Right cardiac atrium (tissue), 5 donors: ENCODE data around the gene PCP2. TPM values are rescaled to one million over a fixed set of nuclear protein-coding genes. Genes with fewer than 3 reads are reported as not detected.

Source experiments
- ATAC-seq, 2 donors: fragments of 200-7000 bp; cut with Tn5 transposase; one replicate each; pipeline versions ENCODE4 v1.8.0 to v1.9.1; 2020; ENCODE audit warnings: moderate library complexity in 2 of 2, mild to moderate bottlenecking in 1 of 2
- DNase-seq, 3 donors: peaks; one replicate each; pipeline ENCODE4 v3.0.0-alpha.2; 2020
- H3K27ac ChIP-seq: one replicate; pipeline ENCODE4 v1.5.1; 2013; ENCODE audit warnings: mild to moderate bottlenecking, low read length, control low read depth, moderate library complexity
- H3K27me3 ChIP-seq: one replicate; pipeline ENCODE4 v1.6.1; 2013; ENCODE audit not compliant: control insufficient read depth, insufficient read depth
- H3K4me1 ChIP-seq: one replicate; pipeline ENCODE4 v1.6.1; 2013; ENCODE audit warnings: low read length; ENCODE audit not compliant: control insufficient read depth, insufficient read depth
- H3K4me3 ChIP-seq: one replicate; pipeline ENCODE4 v1.5.1; 2013; ENCODE audit warnings: low read length, control low read depth
- H3K9me3 ChIP-seq: one replicate; pipeline ENCODE4 v1.6.1; 2013; ENCODE audit warnings: low read length; ENCODE audit not compliant: control insufficient read depth
- WGBS: extraction: QIAGEN DNeasy Blood & Tissue Kit; methylation state at CpG from one replicate; pipeline ENCODE4 v1.1.7; 2013; 5-methylcytosine and 5-hydroxymethylcytosine counted together
- intact Hi-C, 4 donors: fragments of 100-400 bp; cut with DNase I; formaldehyde crosslinking; loops; one replicate each; pipeline versions ENCODE4 v1.11.0 to v1.14.0; 2022 to 2023
- polyA plus RNA-seq: library from polyadenylated mRNA; stranded (reverse); fragments of 200-250 nt; gene quantifications from one replicate; pipeline ENCODE4 v1.2.3, GENCODE V29; 2013
- total RNA-seq, 4 donors: library from RNA; stranded (reverse); fragmentation: NEBNext Ultra II Directional; extraction: Animal tissue kit (Norgen Biotek cat#: 25700); gene quantifications; one replicate each; pipeline ENCODE4 v1.2.1, GENCODE V29; 2021
- donor health status: healthy with polysubstance abuse.
- donor health status: DM: no; HTN: yes; CAD: no.
- donor health status: DM: no; HTN: no; CAD: no.
- donor health status: DM: no; HTN: yes; CAD: no; lungs with severe emphysema.
- donor health status: DM: yes; HTN: yes; CAD: no.

PCP2 gene
- total and polyA plus RNA-seq, 5 donors: 0.34 TPM; not detected in 4

DNA sequence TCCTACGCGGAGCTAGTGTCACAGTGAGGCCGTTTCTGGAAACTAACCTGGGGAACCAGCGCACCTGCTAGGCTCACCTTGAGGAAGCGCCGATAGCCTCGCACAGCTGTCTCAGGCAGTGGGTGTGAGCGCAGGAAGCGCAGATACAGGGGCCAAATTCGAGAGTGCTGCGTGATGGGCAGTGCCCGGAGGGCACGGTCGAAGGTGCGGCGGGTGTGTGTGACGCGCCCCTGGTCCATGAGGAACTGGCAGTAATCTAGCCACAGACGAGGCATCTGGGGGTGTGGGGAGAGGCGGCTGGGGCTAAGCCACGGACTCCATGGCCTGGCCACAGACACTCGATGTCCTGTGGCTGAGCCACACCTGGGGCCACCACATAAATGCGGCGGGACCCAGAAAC lies 6.4 kb downstream of the PCP2 start:
- Histone ChIP-seq H3K27me3 (no peaks in the 10 kb centered on the region), H3K27ac (no peak overlapping the region), H3K9me3 (no peaks in the 10 kb centered on the region), H3K4me1 (peaks cover 2% of the 10 kb centered on the region), H3K4me3 (no peak overlapping the region)
- DNase-seq (no peak), ATAC-seq (no peak)
- intact Hi-C loops: no loop called here
- WGBS: 90% methylated on average over 24 of the region's 24 CpGs

DNA sequence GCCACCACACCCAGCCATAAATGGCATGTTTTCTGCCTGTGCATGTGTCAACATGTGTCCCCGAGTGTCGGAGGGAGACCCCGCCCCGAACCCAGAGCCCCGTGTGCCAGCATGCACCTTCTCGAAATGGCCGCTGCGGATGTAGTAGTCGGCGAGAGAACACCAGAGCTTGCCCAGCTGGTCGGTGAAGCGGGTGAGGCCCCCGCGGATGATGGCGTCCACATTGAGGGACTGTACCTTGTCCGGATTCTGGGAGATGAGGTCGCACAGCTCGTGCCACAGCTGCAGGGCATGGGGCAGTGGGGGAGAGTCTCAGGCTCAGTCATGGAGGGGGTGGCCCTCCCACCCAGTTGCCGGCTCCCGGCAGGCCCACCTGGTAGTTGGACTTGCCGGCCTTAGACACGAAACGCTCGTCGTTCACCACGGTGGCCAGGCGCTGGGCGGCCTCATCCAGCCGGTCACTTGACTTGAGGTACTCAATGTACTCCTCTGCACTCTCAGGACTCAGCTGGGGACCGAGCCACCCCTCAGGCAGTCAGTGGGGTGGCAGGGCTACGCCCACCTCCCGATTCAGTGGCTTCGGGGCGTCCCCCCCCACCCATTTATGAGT lies 7.7 kb downstream of the PCP2 start:
- no peak overlapping the region for H3K27ac ChIP-seq
- WGBS: 97% methylated on average over 34 of the region's 34 CpGs
- DNase-seq: no peak
- no peak for ATAC-seq
- no peaks in the 10 kb centered on the region for H3K27me3 ChIP-seq
- H3K4me3 ChIP-seq: no peak overlapping the region
- H3K9me3 ChIP-seq: no peaks in the 10 kb centered on the region
- H3K4me1 ChIP-seq: peaks cover 2% of the 10 kb centered on the region
- intact Hi-C loops: no loop called here

DNA sequence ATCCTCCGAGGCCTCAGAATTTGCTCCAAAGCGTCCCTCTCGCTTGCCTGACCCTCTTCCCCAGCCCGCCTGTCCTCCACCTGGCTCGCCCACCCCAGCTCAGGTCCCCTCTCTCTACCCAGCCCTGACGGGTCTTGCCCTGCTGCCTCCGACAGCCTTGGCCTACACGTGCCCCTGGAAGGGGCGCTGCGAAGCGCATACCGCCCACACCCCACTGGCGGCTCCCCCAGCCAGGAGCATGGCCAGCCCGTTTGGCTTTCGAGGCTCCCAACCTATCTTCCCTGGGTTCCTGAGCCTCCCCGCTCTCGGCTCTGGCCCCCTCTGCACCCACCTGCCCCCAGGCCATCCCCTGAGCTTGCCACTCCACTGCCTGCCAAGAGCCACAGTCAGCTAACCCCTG lies 8.7 kb downstream of the PCP2 start:
- 90% methylated on average over 17 of the region's 17 CpGs for WGBS
- no peak overlapping the region for H3K4me3 ChIP-seq
- no peak overlapping the region for H3K27ac ChIP-seq
- H3K4me1 ChIP-seq: no peaks in the 10 kb centered on the region
- intact Hi-C loops: no loop called here
- H3K9me3 ChIP-seq: no peaks in the 10 kb centered on the region
- no peak for DNase-seq
- ATAC-seq: no peak
- H3K27me3 ChIP-seq: no peaks in the 10 kb centered on the region

DNA sequence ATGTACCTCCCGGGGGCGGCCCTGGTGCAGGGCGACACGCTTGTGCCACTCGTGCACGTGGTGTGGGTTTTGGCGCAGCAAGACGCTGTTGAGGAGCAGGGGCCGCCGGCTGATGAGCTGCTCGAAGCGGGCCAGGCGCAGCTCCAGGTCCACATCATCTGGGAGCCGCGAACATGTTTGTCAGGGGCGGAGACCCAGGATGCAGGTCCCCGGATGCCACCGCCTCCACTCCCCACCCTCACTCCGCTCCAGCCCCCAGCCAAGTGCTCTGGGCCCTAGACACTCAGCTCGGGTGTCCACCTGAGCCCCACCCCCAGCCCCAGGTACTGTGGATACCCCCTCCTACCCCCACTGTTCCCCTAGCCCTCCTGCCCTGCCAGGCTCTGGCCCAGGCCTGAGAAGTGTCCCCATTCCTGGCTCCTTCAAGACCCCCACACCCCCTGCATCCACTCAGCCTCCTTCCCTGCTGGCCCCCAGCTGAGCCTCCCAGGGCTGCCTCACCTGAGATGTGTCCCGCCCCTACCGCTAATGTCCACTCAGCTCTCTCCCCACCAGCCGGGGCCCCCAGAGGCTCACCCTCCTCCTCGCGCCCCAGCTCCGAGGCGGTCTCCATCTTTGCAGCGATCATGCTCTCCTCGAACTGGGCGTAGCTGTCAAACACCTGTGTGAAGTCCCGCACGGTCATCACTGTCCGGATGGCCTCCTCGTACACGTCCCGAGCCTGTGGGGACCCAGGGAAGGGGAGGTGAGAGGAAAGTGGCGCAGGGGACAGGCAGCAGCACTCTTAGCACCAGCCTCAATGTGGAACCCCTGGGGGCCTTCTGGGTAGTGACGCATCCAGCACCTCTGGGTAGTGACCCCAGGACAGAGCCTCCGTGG lies 9.6 kb downstream of the PCP2 start:
- H3K27me3 ChIP-seq: no peaks in the 10 kb centered on the region
- no peak overlapping the region for H3K27ac ChIP-seq
- WGBS: 92% methylated on average over 39 of the region's 39 CpGs
- intact Hi-C loops: no loop called here
- no peaks in the 10 kb centered on the region for H3K9me3 ChIP-seq
- ATAC-seq (no peak), DNase-seq (peak in 1 of 3 donors; percentile 42)
- H3K4me1 ChIP-seq: no peaks in the 10 kb centered on the region
- no peak overlapping the region for H3K4me3 ChIP-seq

DNA sequence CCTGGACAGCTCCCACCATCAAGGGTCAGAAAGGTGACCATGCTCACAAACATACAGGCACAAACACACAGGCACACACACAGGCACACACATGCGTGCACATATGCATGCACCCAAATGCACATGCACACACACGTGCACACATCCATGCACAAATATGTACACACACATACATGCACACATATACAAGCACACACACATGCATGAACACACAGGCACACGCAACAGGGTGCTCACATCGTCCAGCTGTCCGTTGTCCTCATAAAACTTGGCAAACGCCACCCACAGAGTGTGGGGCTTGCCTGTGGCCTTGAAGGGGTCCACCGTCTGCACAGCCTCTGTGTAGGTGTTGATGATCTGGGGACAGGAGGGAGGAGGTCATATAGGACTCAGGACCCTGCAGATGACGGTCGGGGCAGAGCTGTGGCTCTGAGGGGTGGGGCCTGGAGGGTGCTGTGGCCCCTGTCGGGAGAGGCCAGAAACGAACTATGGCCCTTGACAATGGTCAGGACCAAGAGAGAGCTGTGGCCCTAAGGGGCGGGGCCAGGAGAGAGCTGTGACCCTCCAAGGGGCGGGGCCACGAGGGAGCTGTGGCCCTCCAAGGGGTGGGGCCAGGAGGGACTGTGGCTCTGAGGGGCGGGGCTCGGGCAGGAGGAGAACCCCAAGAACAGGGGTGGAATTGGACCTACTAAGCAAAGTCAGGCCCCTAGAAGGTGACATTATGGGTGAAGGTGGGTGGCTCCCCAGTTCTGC lies 10.4 kb downstream of the PCP2 start:
- DNase-seq (peak in 1 of 3 donors; percentile 46), ATAC-seq (no peak)
- H3K4me3 ChIP-seq: no peak overlapping the region
- H3K27me3 ChIP-seq: no peaks in the 10 kb centered on the region
- intact Hi-C loops: no loop called here
- WGBS: 81% methylated on average over 16 of the region's 16 CpGs
- H3K4me1 ChIP-seq: no peaks in the 10 kb centered on the region
- no peaks in the 10 kb centered on the region for H3K9me3 ChIP-seq
- no peak overlapping the region for H3K27ac ChIP-seq

DNA sequence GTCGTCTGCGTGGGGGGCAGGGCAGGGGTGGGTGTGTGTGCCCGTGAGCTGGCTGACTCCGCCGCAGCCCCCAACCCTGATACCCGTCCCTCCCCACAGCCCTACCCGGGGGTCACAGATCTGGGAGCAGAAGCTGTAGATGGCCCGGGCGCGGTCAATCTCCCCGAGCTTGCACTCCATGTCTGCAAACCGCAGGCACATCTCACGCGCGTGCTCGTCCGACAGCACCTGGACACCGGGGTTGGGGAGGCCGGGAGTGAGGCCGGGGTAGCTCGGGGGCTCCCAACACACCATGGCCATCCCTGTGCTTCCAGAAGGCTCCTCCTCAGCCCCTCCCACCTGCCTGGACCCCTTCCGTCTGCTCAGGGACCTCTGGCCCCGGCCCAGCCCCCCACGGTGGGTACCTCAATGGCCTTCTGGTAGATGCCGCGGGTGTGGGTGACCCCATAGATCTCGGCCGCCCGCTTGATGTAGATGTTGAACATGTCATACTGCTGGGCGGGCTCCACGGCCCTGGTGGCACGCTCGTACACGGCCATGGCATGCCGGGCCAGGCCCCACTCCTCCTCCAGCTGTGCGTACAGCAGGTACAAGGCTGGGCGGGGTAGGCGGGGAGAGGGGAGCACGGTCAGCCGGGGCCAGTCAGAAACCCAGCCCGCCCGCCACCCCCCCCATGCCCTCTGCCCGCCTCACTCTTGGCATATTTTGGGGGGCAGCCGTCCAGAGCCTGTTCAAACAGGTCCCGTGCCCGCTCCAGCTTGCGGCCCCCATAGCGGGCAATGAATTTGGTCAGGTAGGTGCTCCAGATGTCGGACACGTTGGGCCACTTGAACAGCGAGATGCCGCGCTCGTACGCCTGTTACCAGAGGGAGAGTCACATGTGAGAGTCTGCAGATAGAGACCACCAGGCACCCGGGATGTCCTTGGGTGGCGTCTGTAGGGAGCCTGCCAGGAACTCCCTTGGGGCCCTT lies 12.8 kb downstream of the PCP2 start:
- H3K27ac ChIP-seq: no peak overlapping the region
- H3K4me3 ChIP-seq: no peak overlapping the region
- ATAC-seq: no peak
- no peaks in the 10 kb centered on the region for H3K27me3 ChIP-seq
- intact Hi-C loops: no loop called here
- 94% methylated on average over 57 of the region's 57 CpGs for WGBS
- DNase-seq: peak in 2 of 3 donors; percentile 57 to 61
- H3K4me1 ChIP-seq: no peaks in the 10 kb centered on the region
- H3K9me3 ChIP-seq: no peaks in the 10 kb centered on the region

DNA sequence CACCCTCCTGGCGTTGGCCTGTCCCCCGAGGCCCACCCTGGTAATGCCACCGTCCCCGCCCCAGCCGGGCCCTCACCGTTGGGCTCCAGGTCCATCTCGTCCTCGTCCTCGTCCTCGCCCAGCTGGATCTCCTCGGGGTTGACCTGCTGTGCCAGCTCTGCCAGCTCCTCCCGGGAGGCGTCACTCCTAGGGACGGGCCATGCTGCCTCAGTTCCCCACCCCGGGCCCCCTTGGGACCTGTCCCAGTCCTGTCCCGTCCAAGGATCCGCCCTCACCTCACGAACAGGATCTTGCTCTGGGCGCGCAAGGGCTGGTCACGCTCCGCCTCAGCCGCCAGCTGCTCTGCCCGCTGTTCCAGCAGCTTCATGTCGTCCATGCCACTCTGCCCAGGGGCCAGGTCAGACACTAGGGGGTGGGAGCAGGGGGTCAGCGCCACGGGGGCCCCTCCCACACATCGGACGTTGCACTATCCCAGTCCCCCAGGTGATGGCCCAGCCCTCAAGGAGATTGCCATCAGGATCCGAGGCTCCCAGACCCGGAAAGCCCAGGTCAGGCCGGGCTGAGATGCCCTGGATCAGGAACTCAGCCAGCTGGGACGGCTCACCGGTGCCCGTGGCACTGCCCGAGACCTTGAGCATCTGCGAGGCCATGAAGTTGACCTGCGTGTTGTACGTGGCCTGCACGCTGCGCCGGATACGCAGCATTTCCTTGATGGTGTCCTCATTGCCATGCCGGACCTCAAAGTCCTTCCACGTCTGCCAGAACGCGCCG lies 13.7 kb downstream of the PCP2 start:
- no peaks in the 10 kb centered on the region for H3K27me3 ChIP-seq
- ATAC-seq (peak in 1 of 2 donors; percentile 4), DNase-seq (peak in 2 of 3 donors; percentile 50 to 68)
- 93% methylated on average over 48 of the region's 48 CpGs for WGBS
- no peak overlapping the region for H3K4me3 ChIP-seq
- intact Hi-C loops: no loop called here
- H3K27ac ChIP-seq: no peak overlapping the region
- H3K9me3 ChIP-seq: no peaks in the 10 kb centered on the region
- H3K4me1 ChIP-seq: no peaks in the 10 kb centered on the region

DNA sequence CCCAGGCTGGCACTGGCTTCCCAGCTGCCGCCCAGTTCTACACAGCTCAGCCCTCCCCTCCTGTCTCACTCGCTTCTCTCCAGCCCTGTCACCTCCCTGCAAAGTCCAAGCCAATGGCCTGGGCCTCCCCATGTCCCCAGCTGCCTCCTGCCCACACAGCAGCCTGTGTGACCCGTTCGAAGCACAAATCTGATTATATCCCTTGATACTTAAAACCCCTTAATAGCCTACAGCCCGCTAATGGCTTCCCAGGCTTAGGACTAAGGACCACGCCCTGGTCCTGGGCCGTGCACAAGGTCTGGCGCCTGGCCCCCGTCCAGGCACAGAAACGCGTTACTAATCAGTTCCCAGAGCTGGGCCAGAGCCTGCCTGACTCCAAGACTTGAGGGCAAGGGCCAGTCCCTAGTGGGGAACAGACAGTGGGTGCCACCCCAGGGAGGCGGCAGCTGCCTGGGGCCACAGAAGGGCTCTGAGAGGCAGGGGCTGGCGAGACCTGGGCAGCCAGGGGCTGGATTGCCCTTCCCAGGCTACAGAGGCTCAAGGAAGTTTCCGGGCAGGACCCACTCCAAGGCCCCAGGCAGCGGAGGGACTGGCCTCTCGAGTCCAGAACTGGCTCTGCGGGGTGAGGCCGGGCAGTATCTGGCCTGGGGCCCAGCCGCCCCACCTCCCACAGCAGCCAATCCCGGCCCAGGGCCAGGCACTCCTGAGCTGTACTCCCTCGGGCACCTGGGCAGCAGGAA lies 14.6 kb downstream of the PCP2 start:
- H3K9me3 ChIP-seq: no peaks in the 10 kb centered on the region
- 78% methylated on average over 21 of the region's 21 CpGs for WGBS
- DNase-seq: peak in 2 of 3 donors; percentile 58 to 62
- H3K27ac ChIP-seq: no peak overlapping the region
- H3K4me1 ChIP-seq: no peaks in the 10 kb centered on the region
- intact Hi-C loops: no loop called here
- H3K27me3 ChIP-seq: no peaks in the 10 kb centered on the region
- no peak overlapping the region for H3K4me3 ChIP-seq
- peak; percentile 5 to 26 for ATAC-seq

DNA sequence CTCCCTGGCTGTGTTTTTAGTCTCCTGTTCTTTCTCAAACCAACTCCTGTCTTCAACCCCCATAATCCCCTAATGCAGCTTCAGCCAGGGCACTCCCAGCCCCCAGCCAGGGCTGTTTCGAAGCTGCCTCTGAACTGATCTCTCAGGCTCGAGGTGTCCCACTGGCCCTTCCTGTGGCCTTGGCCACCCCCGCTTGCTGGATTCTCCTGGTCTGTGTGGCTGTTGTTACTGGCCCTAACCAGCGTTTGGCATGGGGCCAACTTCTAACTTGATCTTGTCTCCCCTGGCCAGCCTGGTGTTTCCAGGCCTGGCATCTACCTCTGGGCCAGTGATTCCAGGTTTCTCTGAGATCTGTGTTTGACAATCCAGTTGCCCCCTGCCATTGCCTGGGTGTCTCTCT lies 15.2 kb downstream of the PCP2 start:
- no peaks in the 10 kb centered on the region for H3K4me1 ChIP-seq
- ATAC-seq: no peak
- 66% methylated on average over 4 of the region's 4 CpGs for WGBS
- no peak overlapping the region for H3K4me3 ChIP-seq
- intact Hi-C loops: no loop called here
- H3K27me3 ChIP-seq: no peaks in the 10 kb centered on the region
- H3K9me3 ChIP-seq: no peaks in the 10 kb centered on the region
- DNase-seq: peak in 2 of 3 donors; percentile 43 to 48
- no peak overlapping the region for H3K27ac ChIP-seq
